Panc1 (cell line): Measurements from ENCODE around the gene TMEM61. TPM values are rescaled to one million over a fixed set of nuclear protein-coding genes. Genes with fewer than 3 reads are reported as not detected.
A peak's percentile ranks its signal among the peaks of the same experiment; 100 is the strongest.

Experiments used
- ATAC-seq: fragments of 200-7000 bp; cut with Tn5 transposase; 2 replicates; pipeline ENCODE4 v1.9.1; 2020; ENCODE audit warnings: mild to moderate bottlenecking, moderate library complexity
- BruUV-seq: library from RNA; stranded (reverse); fragments of 400-500 nt; replicated peaks from 2 replicates; lab custom pipeline; 2021; lab: Mats Ljungman, UMichigan
- CTCF ChIA-PET: fragments of 300-600 bp; sonication (Branson Sonifier 250); formaldehyde crosslinking; loops from one replicate; lab custom pipeline; 2022; ENCODE audit warnings: antibody characterized with exemption; lab: Charles Lee
- POLR2A ChIA-PET: fragments of 300-600 bp; sonication (Branson Sonifier 250); formaldehyde crosslinking; loops from one replicate; lab custom pipeline; 2022; ENCODE audit warnings: antibody characterized with exemption; lab: Charles Lee
- DNase-seq: peaks from one replicate; pipeline ENCODE4 v3.0.0-alpha.2; 2010; ENCODE audit warnings: low read depth, low spot score
- H3K27ac ChIP-seq: 2 replicates; pipeline ENCODE4 v1.5.1; 2011; ENCODE audit warnings: mild to moderate bottlenecking, low read length, inconsistent platforms
- H3K27me3 ChIP-seq: fragments of 200-500 bp; sonication (Bioruptor generic); 2 replicates; pipeline ENCODE4 v1.6.0; 2014; ENCODE audit warnings: low read length, inconsistent platforms; ENCODE audit not compliant: control insufficient read depth, insufficient read depth
- H3K36me3 ChIP-seq: fragments of 200-500 bp; sonication (Bioruptor generic); 2 replicates; pipeline ENCODE4 v1.5.1; 2014; ENCODE audit warnings: inconsistent platforms, mild to moderate bottlenecking, low read length, moderate library complexity; ENCODE audit not compliant: control insufficient read depth, insufficient read depth
- H3K4me1 ChIP-seq: 2 replicates; pipeline ENCODE4 v1.5.1; 2011; ENCODE audit warnings: inconsistent platforms, mild to moderate bottlenecking, low read length, moderate library complexity; ENCODE audit not compliant: control insufficient read depth, insufficient read depth
- H3K4me3 ChIP-seq, 2 experiments: 2 replicates each; pipeline ENCODE4 v1.5.1; 2011 to 2012; ENCODE audit warnings: low read depth in 2 of 2, low read length in 2 of 2, mild to moderate bottlenecking in 2 of 2, inconsistent platforms in 1 of 2, moderate library complexity in 1 of 2
- H3K9me3 ChIP-seq: fragments of 200-500 bp; sonication (Bioruptor generic); 2 replicates; pipeline ENCODE4 v1.5.1; 2014; ENCODE audit warnings: low read depth, mild to moderate bottlenecking, inconsistent platforms, low read length, moderate library complexity; ENCODE audit not compliant: control insufficient read depth, insufficient read depth
- CTCF ChIP-seq: fragments of 450-650 bp; IDR thresholded peaks from 2 replicates; pipeline ENCODE4 v1.5.1; 2017; ENCODE audit warnings: mild to moderate bottlenecking
- POLR2AphosphoS5 ChIP-seq: IDR thresholded peaks from 2 replicates; pipeline ENCODE4 v1.6.1; 2012; ENCODE audit warnings: mild to moderate bottlenecking, low read depth, low read length, moderate library complexity
- SIN3A ChIP-seq: IDR thresholded peaks from 2 replicates; pipeline ENCODE4 v1.6.1; 2012; ENCODE audit warnings: low read depth, mild to moderate bottlenecking, low read length, moderate library complexity, borderline replicate concordance; ENCODE audit not compliant: insufficient read depth
- TCF7L2 ChIP-seq: IDR thresholded peaks from 2 replicates; pipeline ENCODE4 v1.6.1; 2011; ENCODE audit warnings: mild to moderate bottlenecking, low read depth, low read length, inconsistent platforms
- in situ Hi-C: cut with HindIII; loops from 2 replicates; pipeline ENCODE4 v1.10.0; 2016; ENCODE audit warnings: low sequenced_read_pairs, low pct_unique_long_range_greater_than_20kb
- intact Hi-C: fragments of 100-400 bp; cut with micrococcal nuclease; formaldehyde crosslinking; loops from one replicate; pipeline ENCODE4 v1.10.0; 2022; ENCODE audit not compliant: unreplicated experiment
- total RNA-seq: library from RNA; stranded (reverse); gene quantifications from one replicate; pipeline ENCODE4 v1.2.1, GENCODE V29; 2021; ENCODE audit not compliant: unreplicated experiment
- TF ChIP-seq, protein P1 (sequence below), 2 experiments: IDR thresholded peaks; 2 replicates each; pipeline ENCODE4 v1.6.1; 2011 to 2012; ENCODE audit warnings: low read depth in 2 of 2, control low read depth in 1 of 2, low read length in 1 of 2, mild to moderate bottlenecking in 1 of 2, moderate library complexity in 1 of 2; ENCODE audit not compliant: insufficient read depth in 1 of 2

The TMEM61 gene
- total RNA-seq, 1 experiment from 2014 or later: not detected

DNA sequence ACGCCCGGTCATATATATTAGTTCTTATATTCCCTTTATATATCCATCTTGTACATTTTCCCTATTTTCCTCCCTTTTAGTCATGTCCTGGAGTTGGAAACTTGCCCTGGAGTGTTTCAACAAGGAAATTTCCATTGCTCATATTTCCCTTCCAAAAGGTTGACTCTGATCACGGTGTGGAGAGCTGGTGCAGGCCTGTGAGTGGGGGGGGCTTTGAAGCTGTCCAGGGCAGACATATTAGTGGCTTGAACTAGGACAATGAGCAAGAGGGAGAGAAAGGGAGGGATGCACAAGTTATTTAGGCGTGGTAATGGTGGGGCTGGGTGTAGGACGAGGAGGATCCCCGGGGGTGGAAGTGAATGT, 30.4 kb upstream of the TMEM61 start:
- BruUV-seq: no TSS peak
- Histone ChIP-seq H3K27me3 (no peaks in the 10 kb centered on the region), H3K4me3 (no peak overlapping the region), H3K4me1 (peaks cover 5% of the 10 kb centered on the region; the same call in 1 of the 2 replicates), H3K9me3 (no peaks in the 10 kb centered on the region), H3K36me3 (no peaks in the 10 kb centered on the region), H3K27ac (0 out of 2 replicates have a peak overlapping the region, but pooled peaks have one; percentile 23)
- ChIA-PET POLR2A (interaction anchor here (0.6 kb wide), 1 partner anchor 114 kb away, joined by 4 read pairs; no protein-coding TSS in a partner anchor), CTCF (interaction anchor here (0.7 to 1.5 kb wide), 6 partner anchors 9 to 85 kb away, joined by 3 to 17 read pairs (median 6); no protein-coding TSS in a partner anchor)
- DNase-seq (no peak), ATAC-seq (peak; percentile 29; the same call in 1 of the 2 replicates)
- TF ChIP-seq SIN3A: no peak
- no peak for TF ChIP-seq POLR2AphosphoS5
- TF ChIP-seq CTCF: no peak
- TF ChIP-seq TCF7L2: no peak
- TF ChIP-seq, protein P1, sequence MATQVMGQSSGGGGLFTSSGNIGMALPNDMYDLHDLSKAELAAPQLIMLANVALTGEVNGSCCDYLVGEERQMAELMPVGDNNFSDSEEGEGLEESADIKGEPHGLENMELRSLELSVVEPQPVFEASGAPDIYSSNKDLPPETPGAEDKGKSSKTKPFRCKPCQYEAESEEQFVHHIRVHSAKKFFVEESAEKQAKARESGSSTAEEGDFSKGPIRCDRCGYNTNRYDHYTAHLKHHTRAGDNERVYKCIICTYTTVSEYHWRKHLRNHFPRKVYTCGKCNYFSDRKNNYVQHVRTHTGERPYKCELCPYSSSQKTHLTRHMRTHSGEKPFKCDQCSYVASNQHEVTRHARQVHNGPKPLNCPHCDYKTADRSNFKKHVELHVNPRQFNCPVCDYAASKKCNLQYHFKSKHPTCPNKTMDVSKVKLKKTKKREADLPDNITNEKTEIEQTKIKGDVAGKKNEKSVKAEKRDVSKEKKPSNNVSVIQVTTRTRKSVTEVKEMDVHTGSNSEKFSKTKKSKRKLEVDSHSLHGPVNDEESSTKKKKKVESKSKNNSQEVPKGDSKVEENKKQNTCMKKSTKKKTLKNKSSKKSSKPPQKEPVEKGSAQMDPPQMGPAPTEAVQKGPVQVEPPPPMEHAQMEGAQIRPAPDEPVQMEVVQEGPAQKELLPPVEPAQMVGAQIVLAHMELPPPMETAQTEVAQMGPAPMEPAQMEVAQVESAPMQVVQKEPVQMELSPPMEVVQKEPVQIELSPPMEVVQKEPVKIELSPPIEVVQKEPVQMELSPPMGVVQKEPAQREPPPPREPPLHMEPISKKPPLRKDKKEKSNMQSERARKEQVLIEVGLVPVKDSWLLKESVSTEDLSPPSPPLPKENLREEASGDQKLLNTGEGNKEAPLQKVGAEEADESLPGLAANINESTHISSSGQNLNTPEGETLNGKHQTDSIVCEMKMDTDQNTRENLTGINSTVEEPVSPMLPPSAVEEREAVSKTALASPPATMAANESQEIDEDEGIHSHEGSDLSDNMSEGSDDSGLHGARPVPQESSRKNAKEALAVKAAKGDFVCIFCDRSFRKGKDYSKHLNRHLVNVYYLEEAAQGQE (IDR thresholded peaks at IDR 0.05; ENCODE audit: insufficient read depth in 1 of 2, low read depth in 2 of 2, low read length in 1 of 2): no peak
- intact Hi-C loops (loop anchor here (1.0 kb wide), 1 partner anchor 46 kb away; no protein-coding TSS in a partner anchor), in situ Hi-C loops (no loop called here)

- ATAC-seq: peak; percentile 90
Observed at GRCh38 chr1:54950369-54951163, 29.9 kb upstream of the TMEM61 start.

More at GRCh38 chr1:54950369-54951163, 29.9 kb upstream of the TMEM61 start:
- in situ Hi-C loops (no loop called here), intact Hi-C loops (loop anchor here (1.0 kb wide), 1 partner anchor 46 kb away; no protein-coding TSS in a partner anchor)
- TF ChIP-seq, protein P1 (IDR thresholded peaks at IDR 0.05; ENCODE audit: insufficient read depth in 1 of 2, low read depth in 2 of 2, low read length in 1 of 2): no peak
- TF ChIP-seq TCF7L2 (no peak), CTCF (peak; percentile 86), SIN3A (no peak), POLR2AphosphoS5 (no peak)
- H3K36me3 ChIP-seq: no peaks in the 10 kb centered on the region
- peaks cover 5% of the 10 kb centered on the region; the same call in 1 of the 2 replicates for H3K4me1 ChIP-seq
- H3K9me3 ChIP-seq: no peaks in the 10 kb centered on the region
- peak; percentile 85 for DNase-seq
- H3K27ac ChIP-seq: peak overlapping the region; percentile 23; the same call in 1 of the 2 replicates
- BruUV-seq: no TSS peak
- H3K4me3 ChIP-seq: peak overlapping the region; percentile 8 to 47
- ChIA-PET POLR2A (interaction anchor here (0.6 kb wide), 1 partner anchor 113 kb away, joined by 4 read pairs; no protein-coding TSS in a partner anchor), CTCF (interaction anchor here (0.7 to 1.5 kb wide), 6 partner anchors 8 to 84 kb away, joined by 3 to 17 read pairs (median 6); no protein-coding TSS in a partner anchor)
- H3K27me3 ChIP-seq: no peaks in the 10 kb centered on the region
